ENCODE measurements around the gene NFATC2IP. TPM values are rescaled to one million over a fixed set of nuclear protein-coding genes. Genes with fewer than 3 reads are reported as not detected.

The NFATC2IP gene
- 19.2 and 21.5 TPM in 2 replicates for total RNA-seq

DNA sequence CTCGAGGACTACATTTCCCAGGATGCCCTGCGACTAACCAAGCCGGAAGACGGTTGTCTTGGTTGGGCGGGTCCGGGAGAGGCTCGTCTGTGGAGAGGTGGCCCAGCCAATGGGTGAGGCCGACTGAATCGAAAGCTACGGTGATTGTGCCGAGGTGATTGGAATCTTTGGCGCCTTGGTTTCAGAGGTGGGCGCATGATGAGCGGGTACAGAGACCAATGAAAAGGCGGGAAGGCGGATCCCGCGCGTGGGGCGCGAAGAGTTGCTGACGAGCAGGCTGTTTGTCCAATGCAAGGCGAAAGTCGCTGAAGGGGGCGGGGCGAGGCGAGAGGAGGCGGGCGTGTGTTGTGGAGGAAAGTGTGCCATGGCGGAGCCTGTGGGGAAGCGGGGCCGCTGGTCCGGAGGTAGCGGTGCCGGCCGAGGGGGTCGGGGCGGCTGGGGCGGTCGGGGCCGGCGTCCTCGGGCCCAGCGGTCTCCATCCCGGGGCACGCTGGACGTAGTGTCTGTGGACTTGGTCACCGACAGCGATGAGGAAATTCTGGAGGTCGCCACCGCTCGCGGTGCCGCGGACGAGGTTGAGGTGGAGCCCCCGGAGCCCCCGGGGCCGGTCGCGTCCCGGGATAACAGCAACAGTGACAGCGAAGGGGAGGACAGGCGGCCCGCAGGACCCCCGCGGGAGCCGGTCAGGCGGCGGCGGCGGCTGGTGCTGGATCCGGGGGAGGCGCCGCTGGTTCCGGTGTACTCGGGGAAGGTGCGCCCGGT, at the start of gene NFATC2IP:
Gene NFATC2IP, plus strand, starts transcription at position 290 of the 762 bp plus-strand sequence. Its CDS starts 75 bp downstream, at position 365.
- peaks cover 11% of the 10 kb centered on the region for H3K36me3 ChIP-seq (ENCODE audit: control insufficient read depth, insufficient read depth, low read length)
- peak; percentile 64 for FAIRE-seq
- DNase-seq (ENCODE audit: low read depth), result peak; percentile 99
- H3K4me3 ChIP-seq (ENCODE audit: low read depth, low read length), result peak within 1 kb of the TSS; percentile 83
- no peaks in the 10 kb centered on the region for H3K27me3 ChIP-seq (ENCODE audit: control insufficient read depth, insufficient read depth, low read length)
- TF ChIP-seq, protein P1, sequence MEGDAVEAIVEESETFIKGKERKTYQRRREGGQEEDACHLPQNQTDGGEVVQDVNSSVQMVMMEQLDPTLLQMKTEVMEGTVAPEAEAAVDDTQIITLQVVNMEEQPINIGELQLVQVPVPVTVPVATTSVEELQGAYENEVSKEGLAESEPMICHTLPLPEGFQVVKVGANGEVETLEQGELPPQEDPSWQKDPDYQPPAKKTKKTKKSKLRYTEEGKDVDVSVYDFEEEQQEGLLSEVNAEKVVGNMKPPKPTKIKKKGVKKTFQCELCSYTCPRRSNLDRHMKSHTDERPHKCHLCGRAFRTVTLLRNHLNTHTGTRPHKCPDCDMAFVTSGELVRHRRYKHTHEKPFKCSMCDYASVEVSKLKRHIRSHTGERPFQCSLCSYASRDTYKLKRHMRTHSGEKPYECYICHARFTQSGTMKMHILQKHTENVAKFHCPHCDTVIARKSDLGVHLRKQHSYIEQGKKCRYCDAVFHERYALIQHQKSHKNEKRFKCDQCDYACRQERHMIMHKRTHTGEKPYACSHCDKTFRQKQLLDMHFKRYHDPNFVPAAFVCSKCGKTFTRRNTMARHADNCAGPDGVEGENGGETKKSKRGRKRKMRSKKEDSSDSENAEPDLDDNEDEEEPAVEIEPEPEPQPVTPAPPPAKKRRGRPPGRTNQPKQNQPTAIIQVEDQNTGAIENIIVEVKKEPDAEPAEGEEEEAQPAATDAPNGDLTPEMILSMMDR (IDR thresholded peaks at IDR 0.05; ENCODE audit: insufficient read depth, low read length, severe bottlenecking), result no peak

DNA sequence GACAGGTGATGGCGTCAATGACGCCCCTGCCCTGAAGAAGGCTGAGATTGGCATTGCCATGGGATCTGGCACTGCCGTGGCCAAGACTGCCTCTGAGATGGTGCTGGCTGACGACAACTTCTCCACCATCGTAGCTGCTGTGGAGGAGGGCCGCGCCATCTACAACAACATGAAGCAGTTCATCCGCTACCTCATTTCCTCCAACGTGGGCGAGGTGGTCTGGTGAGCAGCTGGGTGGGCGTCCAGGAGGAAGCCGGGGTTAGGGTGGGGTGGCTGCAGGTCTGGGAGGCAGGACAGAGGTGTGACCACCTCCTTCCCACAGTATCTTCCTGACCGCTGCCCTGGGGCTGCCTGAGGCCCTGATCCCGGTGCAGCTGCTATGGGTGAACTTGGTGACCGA, 48.9 kb upstream of the NFATC2IP start:
- TF ChIP-seq, protein P1 (IDR thresholded peaks at IDR 0.05; ENCODE audit: insufficient read depth, low read length, severe bottlenecking), result no peak
- no peak for FAIRE-seq
- H3K36me3 ChIP-seq (ENCODE audit: control insufficient read depth, insufficient read depth, low read length), result peaks cover 1% of the 10 kb centered on the region
- no peaks in the 10 kb centered on the region for H3K27me3 ChIP-seq (ENCODE audit: control insufficient read depth, insufficient read depth, low read length)
- H3K4me3 ChIP-seq (ENCODE audit: low read depth, low read length), result no peak overlapping the region
- no peak for DNase-seq (ENCODE audit: low read depth)

DNA sequence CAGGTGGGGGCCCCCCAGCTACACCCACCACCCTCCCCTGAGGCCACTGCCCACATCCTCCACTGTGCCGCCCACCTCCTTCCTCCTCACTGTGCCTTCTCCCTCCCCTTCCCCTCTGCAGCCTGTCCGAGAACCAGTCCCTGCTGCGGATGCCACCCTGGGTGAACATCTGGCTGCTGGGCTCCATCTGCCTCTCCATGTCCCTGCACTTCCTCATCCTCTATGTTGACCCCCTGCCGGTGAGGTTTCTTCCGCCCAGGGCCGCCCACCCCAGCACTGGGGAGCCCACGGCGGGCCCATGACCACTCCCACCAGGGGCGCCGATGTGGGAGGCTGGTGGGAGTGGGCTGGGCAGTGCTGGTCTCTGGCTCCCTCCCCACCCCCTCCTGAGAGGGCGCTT, 47.8 kb upstream of the NFATC2IP start:
- H3K36me3 ChIP-seq (ENCODE audit: control insufficient read depth, insufficient read depth, low read length), result peaks cover 1% of the 10 kb centered on the region
- TF ChIP-seq, protein P1 (IDR thresholded peaks at IDR 0.05; ENCODE audit: insufficient read depth, low read length, severe bottlenecking), result no peak

DNA sequence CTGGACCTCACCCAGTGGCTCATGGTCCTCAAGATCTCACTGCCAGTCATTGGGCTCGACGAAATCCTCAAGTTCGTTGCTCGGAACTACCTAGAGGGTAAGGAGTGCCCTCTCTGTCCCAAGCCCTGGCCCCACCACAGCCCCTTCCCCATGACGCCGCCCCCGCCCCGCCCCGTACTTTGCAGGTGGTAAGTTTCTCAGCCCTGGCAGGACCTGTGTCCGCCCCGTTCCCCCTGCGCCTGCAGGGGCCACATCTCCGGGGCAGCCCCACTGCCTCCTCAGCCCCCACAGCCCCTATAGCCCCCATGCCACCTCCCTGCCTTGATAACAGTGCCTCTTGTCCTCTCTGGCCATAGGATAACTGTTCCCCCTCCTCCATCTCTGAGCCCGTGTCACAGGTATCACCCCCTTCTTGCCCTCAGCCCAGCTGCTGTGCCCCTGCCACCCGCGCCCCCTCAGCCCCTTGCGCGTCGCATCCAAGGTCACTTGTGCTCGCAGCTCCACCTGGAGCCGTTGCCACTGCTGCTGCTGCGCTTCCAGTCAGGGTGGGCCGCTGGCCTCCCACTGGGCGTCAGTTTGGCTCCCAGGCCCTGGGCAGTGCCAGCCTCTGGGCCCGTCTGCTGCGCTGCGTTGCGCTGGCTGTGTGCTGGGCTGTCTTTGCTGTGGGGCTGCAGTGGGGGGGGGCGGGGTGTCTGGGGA, 47.2 kb upstream of the NFATC2IP start:
- TF ChIP-seq, protein P1 (IDR thresholded peaks at IDR 0.05; ENCODE audit: insufficient read depth, low read length, severe bottlenecking), result no peak
- peaks cover 5% of the 10 kb centered on the region for H3K36me3 ChIP-seq (ENCODE audit: control insufficient read depth, insufficient read depth, low read length)
- H3K27me3 ChIP-seq (ENCODE audit: control insufficient read depth, insufficient read depth, low read length), result no peaks in the 10 kb centered on the region
- no peak overlapping the region for H3K4me3 ChIP-seq (ENCODE audit: low read depth, low read length)
- FAIRE-seq, result no peak
- no peak for DNase-seq (ENCODE audit: low read depth)

More for the DNA sequence above, 47.8 kb upstream of the NFATC2IP start:
- no peak overlapping the region for H3K4me3 ChIP-seq (ENCODE audit: low read depth, low read length)
- H3K27me3 ChIP-seq (ENCODE audit: control insufficient read depth, insufficient read depth, low read length), result no peaks in the 10 kb centered on the region
- DNase-seq (ENCODE audit: low read depth), result no peak
- no peak for FAIRE-seq

DNA sequence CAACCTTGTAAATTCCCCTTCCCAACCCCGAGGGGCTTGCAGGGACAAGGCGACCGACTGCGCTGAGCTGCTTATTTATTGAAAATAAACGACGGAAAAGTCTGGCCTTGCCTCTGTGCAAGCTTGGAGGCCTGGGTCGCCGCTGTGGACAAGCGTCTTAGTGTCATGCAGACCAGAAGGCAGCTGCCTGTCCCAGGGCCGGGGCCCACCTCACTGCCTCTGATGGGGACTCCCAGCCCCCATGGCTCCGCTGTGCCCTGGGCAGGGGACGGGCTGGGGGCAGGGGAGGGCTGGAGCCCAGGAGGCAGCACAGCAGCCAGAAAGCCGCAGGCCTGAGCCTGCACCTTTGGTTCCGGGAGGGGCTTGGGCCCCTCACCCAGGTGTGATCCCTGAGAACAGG, 46.4 kb upstream of the NFATC2IP start:
- Histone ChIP-seq H3K4me3 (ENCODE audit: low read depth, low read length) (no peak overlapping the region), H3K36me3 (ENCODE audit: control insufficient read depth, insufficient read depth, low read length) (peaks cover 6% of the 10 kb centered on the region), H3K27me3 (ENCODE audit: control insufficient read depth, insufficient read depth, low read length) (no peaks in the 10 kb centered on the region)
- DNase-seq (ENCODE audit: low read depth) (no peak), FAIRE-seq (no peak)
- TF ChIP-seq, protein P1 (IDR thresholded peaks at IDR 0.05; ENCODE audit: insufficient read depth, low read length, severe bottlenecking), result no peak
